Measurements from ENCODE around the gene ASGR1. TPM values are rescaled to one million over a fixed set of nuclear protein-coding genes. Genes with fewer than 3 reads are reported as not detected.
"Not testable (repeated sequence)": the region's sequence is repeated elsewhere in the genome, so short reads cannot be mapped to it uniquely, and the experiment has no call there.

Gene ASGR1
- total RNA-seq, 2 donors from 2014 or later = 2.0 to 3.9 TPM

- no peaks in the 10 kb centered on the region for H3K9me3 Mint-ChIP-seq
- DNase-seq (ENCODE audit: low spot score in 2 of 2) (no peak), ATAC-seq (no peak)
- no peak overlapping the region for H3K27ac Mint-ChIP-seq
- no peaks in the 10 kb centered on the region for H3K36me3 Mint-ChIP-seq
Observed at GRCh38 chr17:7146115-7146514, 33.1 kb downstream of the ASGR1 start.

GRCh38 chr17:7144213-7144612 is 35.0 kb downstream of the ASGR1 start:
- Mint-ChIP-seq H3K36me3 (no peaks in the 10 kb centered on the region), H3K9me3 (no peaks in the 10 kb centered on the region)

GRCh38 chr17:7141824-7142223 is 37.3 kb downstream of the ASGR1 start:
- no peak for ATAC-seq
- no peaks in the 10 kb centered on the region for H3K9me3 Mint-ChIP-seq
- no peak overlapping the region for H3K27ac Mint-ChIP-seq
- no peaks in the 10 kb centered on the region for H3K36me3 Mint-ChIP-seq
- no peak for DNase-seq (ENCODE audit: low spot score in 2 of 2)

More at GRCh38 chr17:7144213-7144612, 35.0 kb downstream of the ASGR1 start:
- no peak overlapping the region for H3K27ac Mint-ChIP-seq
- DNase-seq (ENCODE audit: low spot score in 2 of 2) = no peak
- no peak for ATAC-seq

GRCh38 chr17:7139400-7139799 is 39.8 kb downstream of the ASGR1 start:
- Mint-ChIP-seq H3K36me3 (no peaks in the 10 kb centered on the region), H3K27ac (no peak overlapping the region), H3K9me3 (no peaks in the 10 kb centered on the region)
- no peak for ATAC-seq
- no peak for DNase-seq (ENCODE audit: low spot score in 2 of 2)

DNA sequence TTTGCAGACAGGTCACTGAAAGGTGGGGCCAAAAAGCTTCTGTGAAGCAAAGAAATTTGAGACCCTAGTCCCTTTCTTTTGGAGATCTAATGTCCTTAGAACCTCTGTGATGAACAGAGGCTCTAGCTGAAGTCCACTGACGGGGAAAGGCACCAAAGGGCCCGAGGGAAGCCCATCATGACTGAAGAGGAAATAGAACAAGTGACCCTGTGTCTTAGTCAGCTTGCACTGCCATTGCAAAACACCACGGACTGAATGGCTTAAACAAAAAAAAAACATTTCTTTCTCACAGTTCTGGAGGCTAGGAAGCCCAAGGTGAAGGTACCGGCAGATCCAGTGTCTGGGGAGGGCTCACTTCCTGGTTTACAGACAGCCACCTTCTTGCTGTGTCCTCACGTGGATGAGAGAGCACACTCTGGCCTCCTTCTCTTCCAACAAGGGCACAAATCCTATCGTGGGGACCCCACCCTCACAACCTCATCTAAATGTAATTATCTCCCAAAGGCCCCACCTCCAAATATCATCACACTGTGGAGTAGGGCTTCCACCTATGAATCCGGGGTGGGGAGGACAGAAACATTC is 40.3 kb downstream of the ASGR1 start:
- Mint-ChIP-seq H3K9me3 (no peaks in the 10 kb centered on the region), H3K36me3 (no peaks in the 10 kb centered on the region), H3K27ac (no peak overlapping the region)
- no peak for DNase-seq (ENCODE audit: low spot score in 2 of 2)
- ATAC-seq = no peak

DNA sequence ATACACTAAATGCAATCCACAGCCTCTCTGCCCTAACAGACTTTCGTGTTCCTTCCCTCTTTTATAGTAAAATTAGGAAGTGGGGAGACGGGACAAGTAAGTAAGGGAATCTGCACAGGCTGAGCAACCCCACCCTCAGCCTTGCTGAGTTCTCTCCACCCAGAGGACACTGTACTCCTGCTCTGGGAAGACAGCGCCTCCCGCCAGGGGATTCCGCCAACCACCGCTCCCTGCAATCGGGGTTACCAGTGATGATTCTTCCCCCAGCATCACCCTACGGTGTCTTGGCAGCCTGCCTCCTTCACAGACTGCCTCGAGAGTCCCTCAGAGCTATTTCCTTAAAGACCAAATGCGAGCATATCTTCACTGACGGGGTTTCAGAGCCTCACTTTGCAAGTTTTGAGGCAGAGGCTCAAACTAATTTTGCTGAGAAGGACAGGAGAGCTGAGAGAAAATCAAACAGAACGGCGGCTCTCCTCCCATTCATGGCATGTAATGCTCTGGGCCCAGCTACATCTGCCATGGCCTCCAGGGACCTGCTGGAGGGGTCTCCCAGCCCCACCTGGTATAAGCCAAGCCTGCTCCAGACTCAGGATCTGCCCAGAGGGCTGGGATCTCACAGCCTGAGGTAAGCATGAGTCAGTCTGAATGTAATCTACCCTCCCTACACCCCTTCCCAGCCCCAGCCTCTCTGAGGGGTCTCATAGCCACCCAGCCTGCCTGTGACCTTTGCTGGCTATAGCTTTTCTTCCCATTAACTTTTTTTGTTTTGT is 41.8 kb downstream of the ASGR1 start:
- no peak overlapping the region for H3K27ac Mint-ChIP-seq
- no peaks in the 10 kb centered on the region for H3K36me3 Mint-ChIP-seq
- no peaks in the 10 kb centered on the region for H3K9me3 Mint-ChIP-seq
- no peak for DNase-seq (ENCODE audit: low spot score in 2 of 2)
- no peak for ATAC-seq

DNA sequence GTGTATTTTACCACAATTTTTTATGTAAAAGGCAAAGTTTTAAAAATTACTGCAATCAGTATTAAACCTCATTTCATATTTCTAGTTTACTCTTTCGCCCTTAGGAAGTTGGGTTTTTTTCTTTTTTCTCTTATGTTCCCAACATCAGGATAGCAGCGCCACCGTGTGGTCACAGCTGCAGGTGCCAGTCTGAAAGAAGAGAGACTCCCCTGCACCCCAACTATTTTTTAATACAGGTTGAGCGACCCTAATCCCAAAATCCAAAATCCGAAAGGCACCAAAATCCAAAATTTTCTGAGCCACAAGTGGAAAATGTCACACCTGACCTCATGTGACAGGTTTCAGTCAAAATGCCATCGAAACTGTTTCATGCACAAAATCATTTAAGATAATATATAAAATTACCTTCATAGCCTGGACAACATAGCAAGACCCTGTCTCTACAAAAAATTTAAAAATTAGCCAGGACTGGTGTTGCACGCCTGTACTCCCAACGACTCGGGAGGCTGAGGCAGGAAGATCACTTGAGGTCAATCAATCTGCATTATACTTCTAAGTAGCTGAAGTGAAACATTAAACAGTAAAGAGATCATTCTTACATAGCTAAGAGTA is 42.8 kb downstream of the ASGR1 start:
- Mint-ChIP-seq H3K27ac (no peak overlapping the region), H3K36me3 (no peaks in the 10 kb centered on the region), H3K9me3 (no peaks in the 10 kb centered on the region)
- DNase-seq (ENCODE audit: low spot score in 2 of 2) (peak in 1 of 2 donors; percentile 77), ATAC-seq (no peak)

GRCh38 chr17:7133916-7134315 is 45.3 kb downstream of the ASGR1 start:
- H3K9me3 Mint-ChIP-seq = no peaks in the 10 kb centered on the region
- peak overlapping the region in 1 of 2 donors; percentile 82 for H3K27ac Mint-ChIP-seq
- H3K36me3 Mint-ChIP-seq = no peaks in the 10 kb centered on the region
- ATAC-seq (no peak), DNase-seq (ENCODE audit: low spot score in 2 of 2) (no peak)

DNA sequence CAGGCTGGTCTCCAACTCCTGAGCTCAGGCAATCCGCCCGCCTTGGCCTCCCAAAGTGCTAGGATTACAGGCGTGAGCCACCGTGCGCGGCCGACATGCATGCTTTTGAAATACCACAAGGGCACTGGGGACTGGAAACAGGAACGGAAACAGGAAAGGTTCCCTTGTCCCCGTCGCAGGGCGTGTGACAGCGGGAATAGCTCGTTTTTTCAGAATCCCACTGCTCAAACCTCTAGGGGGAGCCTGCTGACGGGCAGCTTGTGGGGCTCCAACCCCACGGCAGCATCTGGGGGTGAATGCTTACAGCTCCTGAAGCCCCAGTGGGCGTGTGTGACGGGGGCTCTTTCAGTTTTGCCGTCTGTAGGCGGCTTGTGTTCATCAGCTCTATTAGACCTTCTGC is 45.7 kb downstream of the ASGR1 start:
- DNase-seq (ENCODE audit: low spot score in 2 of 2) (peak in 1 of 2 donors; percentile 29), ATAC-seq (peak in 1 of 2 donors; percentile 33)
- Mint-ChIP-seq H3K9me3 (no peaks in the 10 kb centered on the region), H3K27ac (peak overlapping the region; percentile 29 to 82), H3K36me3 (no peaks in the 10 kb centered on the region)

DNA sequence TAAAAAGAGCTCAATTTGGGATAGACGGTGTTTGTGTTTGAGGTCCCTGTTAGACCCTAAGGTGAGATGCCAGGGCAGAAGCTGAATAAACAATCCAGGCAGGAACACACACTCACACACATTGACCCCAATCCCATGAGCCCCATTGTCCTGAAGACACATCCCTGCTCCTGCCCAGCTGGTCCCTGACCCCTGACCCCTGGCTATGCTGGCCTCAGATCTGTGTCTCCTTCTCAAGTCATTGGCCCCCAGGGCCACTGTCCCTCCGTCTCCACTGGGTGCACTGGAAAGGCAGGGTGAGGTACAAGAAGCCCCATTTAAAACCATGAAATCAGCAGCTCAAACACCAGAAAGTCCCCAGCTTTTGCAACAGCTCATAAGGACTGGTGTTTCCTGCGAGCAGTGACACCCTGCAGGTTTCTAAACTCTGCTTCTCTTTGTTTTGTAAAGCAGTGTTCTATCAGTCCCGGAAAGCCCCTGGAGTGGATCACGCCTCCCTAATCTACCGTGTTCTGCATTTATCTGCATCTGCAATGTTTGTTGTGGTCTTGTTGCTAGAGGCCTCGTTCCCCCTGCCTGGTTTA is 46.6 kb downstream of the ASGR1 start:
- ATAC-seq (peak; percentile 94 to 98), DNase-seq (ENCODE audit: low spot score in 2 of 2) (peak; percentile 48 to 58)
- Mint-ChIP-seq H3K9me3 (no peaks in the 10 kb centered on the region), H3K27ac (peak overlapping the region; percentile 82 to 88), H3K36me3 (no peaks in the 10 kb centered on the region)

DNA sequence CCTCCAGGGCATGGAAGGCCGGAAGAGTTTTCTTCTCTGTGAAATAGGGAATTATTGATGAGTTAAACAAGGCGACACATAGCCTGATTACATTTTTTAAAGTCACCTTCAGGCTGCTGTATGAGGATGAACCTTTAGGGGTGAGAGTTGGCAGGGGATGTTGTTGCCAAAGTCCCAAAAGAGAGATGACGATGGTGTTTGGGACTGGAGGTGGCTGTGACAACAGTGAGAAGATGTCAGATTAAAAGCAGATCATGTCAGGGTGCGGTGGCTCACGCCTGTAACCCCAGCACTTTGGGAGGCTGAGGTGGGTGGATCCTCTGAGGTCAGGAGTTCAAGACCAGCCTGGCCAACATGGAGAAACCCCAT is 47.8 kb downstream of the ASGR1 start:
- Mint-ChIP-seq H3K36me3 (no peaks in the 10 kb centered on the region), H3K27ac (peak overlapping the region in 1 of 2 donors; percentile 82), H3K9me3 (no peaks in the 10 kb centered on the region)
- ATAC-seq (no peak), DNase-seq (ENCODE audit: low spot score in 2 of 2) (no peak)

DNA sequence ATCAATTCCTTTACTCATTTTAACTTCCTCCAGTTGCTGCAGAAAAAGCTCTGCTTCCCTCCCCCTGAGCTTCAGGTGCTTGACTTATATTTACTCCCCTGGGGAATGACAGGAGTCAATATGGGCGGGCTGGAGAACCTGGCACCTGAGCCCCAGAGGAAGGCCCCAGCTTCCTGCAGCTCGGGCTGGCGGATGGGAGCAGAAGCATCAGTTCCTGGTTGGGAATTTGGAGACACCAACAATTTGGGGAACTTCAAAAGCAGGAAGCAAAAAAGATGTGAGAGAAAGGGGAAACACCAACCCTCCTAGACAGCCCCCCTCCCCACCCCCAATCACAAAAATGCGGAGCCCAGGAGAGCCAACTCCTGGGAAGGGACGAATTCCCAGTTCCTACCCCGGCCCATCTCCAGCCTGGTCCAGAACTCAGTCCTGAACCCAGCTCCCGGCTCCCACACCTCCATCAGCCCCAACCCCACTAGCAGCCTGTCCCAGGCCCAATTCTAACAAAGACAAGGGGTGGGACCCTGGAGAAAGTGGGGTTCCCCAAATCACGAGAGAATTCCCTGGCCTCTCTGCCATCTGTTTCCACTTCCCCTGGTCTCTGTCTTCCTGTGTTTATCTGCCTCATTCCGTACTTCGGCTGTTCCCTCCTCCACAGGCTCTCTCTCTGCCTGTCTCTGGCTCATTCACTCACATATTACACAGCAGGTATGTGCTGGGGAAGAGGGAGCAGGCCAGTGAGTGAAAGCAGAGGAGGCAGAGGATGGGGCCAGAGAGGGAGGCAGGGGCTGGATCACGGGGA is 48.3 kb downstream of the ASGR1 start:
- DNase-seq (ENCODE audit: low spot score in 2 of 2) = no peak
- Mint-ChIP-seq H3K9me3 (no peaks in the 10 kb centered on the region), H3K27ac (peak overlapping the region in 1 of 2 donors; percentile 82), H3K36me3 (no peaks in the 10 kb centered on the region)
- no peak for ATAC-seq

GRCh38 chr17:7129311-7129710 is 49.9 kb downstream of the ASGR1 start:
- H3K9me3 Mint-ChIP-seq = no peaks in the 10 kb centered on the region
- H3K27ac Mint-ChIP-seq = no peak overlapping the region
- DNase-seq (ENCODE audit: low spot score in 2 of 2) = no peak
- ATAC-seq = no peak
- no peaks in the 10 kb centered on the region for H3K36me3 Mint-ChIP-seq

GRCh38 chr17:7128160-7128559 is 51.0 kb downstream of the ASGR1 start:
- no peak for ATAC-seq
- DNase-seq (ENCODE audit: low spot score in 2 of 2) = no peak
- Mint-ChIP-seq H3K36me3 (no peaks in the 10 kb centered on the region), H3K27ac (no peak overlapping the region), H3K9me3 (no peaks in the 10 kb centered on the region)

- ATAC-seq; H3K36me3 Mint-ChIP-seq; H3K9me3 Mint-ChIP-seq; DNase-seq (ENCODE audit: low spot score in 2 of 2); H3K27ac Mint-ChIP-seq: not testable (repeated sequence)
Observed at GRCh38 chr17:7127501-7127900, 51.7 kb downstream of the ASGR1 start.

GRCh38 chr17:7126386-7126785 is 52.8 kb downstream of the ASGR1 start:
- not testable (repeated sequence) for H3K27ac Mint-ChIP-seq; H3K9me3 Mint-ChIP-seq; ATAC-seq; DNase-seq (ENCODE audit: low spot score in 2 of 2); H3K36me3 Mint-ChIP-seq

- no peak for ATAC-seq
Observed at GRCh38 chr17:7124923-7125322, 54.2 kb downstream of the ASGR1 start.

More at GRCh38 chr17:7124923-7125322, 54.2 kb downstream of the ASGR1 start:
- no peaks in the 10 kb centered on the region for H3K9me3 Mint-ChIP-seq
- H3K36me3 Mint-ChIP-seq = no peaks in the 10 kb centered on the region
- DNase-seq (ENCODE audit: low spot score in 2 of 2) = no peak
- no peak overlapping the region for H3K27ac Mint-ChIP-seq
